K562 (cell line): Measurements from ENCODE around the gene EEPD1.

Experiments
- CREB5 ChIP-seq: fragments of 250-450 bp; sonication (Bioruptor Pico); IDR thresholded peaks from 2 replicates; pipeline ENCODE4 v1.5.0; 2020; ENCODE audit warnings: mild to moderate bottlenecking
- ZNF184 ChIP-seq: sonication (generic); formaldehyde crosslinking; IDR thresholded peaks from 2 replicates; pipeline ENCODE4 v1.5.0; 2020; ENCODE audit warnings: missing genetic modification reagents

GRCh38 chr7:36112969-36113368, 40.1 kb upstream of the EEPD1 start:
- TF ChIP-seq CREB5 (CRISPR knock-in tag) = no peak
- TF ChIP-seq ZNF184 (CRISPR knock-in tag) = no peak
